ENCODE results near the gene NKTR. TPM values are rescaled to one million over a fixed set of nuclear protein-coding genes. Genes with fewer than 3 reads are reported as not detected.

NKTR gene
- total and polyA plus RNA-seq, 2 of the 13 experiments (the other 11 are each of a cell fraction or from before 2014, with no cell fraction given), result 41.3 to 59.6 TPM

GRCh38 chr3:42600111-42600957, at the start of gene NKTR (continued):
- TF ChIP-seq ZMAT5 (CRISPR knock-in tag; IDR thresholded peaks at IDR 0.05; ENCODE audit: borderline replicate concordance, low read depth) (no peak), CERS6 (CRISPR knock-in tag; IDR thresholded peaks at IDR 0.05) (no peak), ZNF775 (CRISPR knock-in tag; IDR thresholded peaks at IDR 0.05; ENCODE audit: borderline replicate concordance) (no peak), BHLHE40 (IDR thresholded peaks at IDR 0.05; ENCODE audit: low read length) (0 out of 2 replicates have a peak, but pooled peaks have one; percentile 11), ZNF687 (CRISPR knock-in tag; IDR thresholded peaks at IDR 0.05) (peak; percentile 95), HOXA9 (CRISPR knock-in tag; IDR thresholded peaks at IDR 0.05; ENCODE audit: borderline replicate concordance) (0 out of 2 replicates have a peak, but pooled peaks have one; percentile 52), ZFP82 (CRISPR knock-in tag; IDR thresholded peaks at IDR 0.05; ENCODE audit: borderline replicate concordance) (no peak), MXD4 (CRISPR knock-in tag; IDR thresholded peaks at IDR 0.05) (peak; percentile 76; the same call in 1 of the 2 replicates), NPAS2 (CRISPR knock-in tag; IDR thresholded peaks at IDR 0.05; ENCODE audit: borderline replicate concordance) (no peak), ZNF12 (CRISPR knock-in tag; IDR thresholded peaks at IDR 0.05) (no peak), KLF11 (CRISPR knock-in tag; IDR thresholded peaks at IDR 0.05) (no peak), PLSCR1 (CRISPR knock-in tag; IDR thresholded peaks at IDR 0.05; ENCODE audit: borderline replicate concordance) (no peak), TSC22D2 (CRISPR knock-in tag; IDR thresholded peaks at IDR 0.05; ENCODE audit: borderline replicate concordance) (no peak), RFX1 (IDR thresholded peaks at IDR 0.05) (no peak), ZKSCAN1 (IDR thresholded peaks at IDR 0.05; ENCODE audit: low read length) (no peak), MEIS2 (CRISPR knock-in tag; IDR thresholded peaks at IDR 0.05) (no peak; the same call in 1 of the 2 replicates), ZFAT (CRISPR knock-in tag; conservative IDR thresholded peaks at IDR 0.05) (no peak), ZMYM2 (CRISPR knock-in tag; IDR thresholded peaks at IDR 0.05) (no peak), ZBTB33 (CRISPR knock-in tag; IDR thresholded peaks at IDR 0.05) (no peak), ZNF205 (CRISPR knock-in tag; IDR thresholded peaks at IDR 0.05) (peak; percentile 14; the same call in 1 of the 2 replicates)
